K562 (cell line): ENCODE results near the gene NENF. TPM values are rescaled to one million over a fixed set of nuclear protein-coding genes. Genes with fewer than 3 reads are reported as not detected.

Experiments used
- ARID4B ChIP-seq: sonication (generic); formaldehyde crosslinking; IDR thresholded peaks from 2 replicates; pipeline ENCODE4 v1.8.0; 2022; ENCODE audit warnings: mild to moderate bottlenecking, missing genetic modification reagents
- ATF3 ChIP-seq, 2 experiments: fragments of 450-650 bp in 1 of 2; sonication (generic) in 1 of 2; formaldehyde crosslinking in 1 of 2; IDR thresholded peaks in 1 of 2; conservative IDR thresholded peaks in 1 of 2; 2 replicates each; pipeline versions ENCODE4 v1.6.1 to v1.8.1; 2016 to 2023; ENCODE audit warnings: mild to moderate bottlenecking in 2 of 2, moderate library complexity in 2 of 2, inconsistent platforms in 1 of 2, missing genetic modification reagents in 1 of 2
- ATF4 ChIP-seq: fragments of 450-650 bp; formaldehyde crosslinking; IDR thresholded peaks from 2 replicates; pipeline ENCODE4 v1.4.0; 2022; ENCODE audit warnings: mild to moderate bottlenecking, moderate library complexity
- DIDO1 ChIP-seq: fragments of 450-650 bp; IDR thresholded peaks from 2 replicates; pipeline ENCODE4 v1.6.1; 2016; ENCODE audit warnings: low read depth, missing biosample characterization, missing genetic modification characterization
- E2F6 ChIP-seq, 2 experiments: IDR thresholded peaks; 2 replicates each; pipeline ENCODE4 v1.6.1; 2011; ENCODE audit warnings: borderline replicate concordance in 1 of 2, control low read depth in 1 of 2, low read depth in 1 of 2, low read length in 1 of 2, mild to moderate bottlenecking in 1 of 2, mixed read lengths in 1 of 2, moderate library complexity in 1 of 2; ENCODE audit not compliant: insufficient read depth in 1 of 2, insufficient read length in 1 of 2, poor library complexity in 1 of 2, severe bottlenecking in 1 of 2; ENCODE audit errors: extremely low read depth in 1 of 2
- FOSL1 ChIP-seq: fragments of 200-800 bp; sonication (Bioruptor generic); conservative IDR thresholded peaks from 2 replicates; pipeline ENCODE4 v1.6.1; 2016; ENCODE audit warnings: missing genetic modification characterization, missing compliant biosample characterization
- HMGN3 ChIP-seq: IDR thresholded peaks from 2 replicates; pipeline ENCODE4 v1.6.1; 2011; ENCODE audit warnings: borderline replicate concordance, low read depth, mild to moderate bottlenecking, mixed read lengths, low read length; ENCODE audit not compliant: insufficient read length; ENCODE audit errors: extremely low read depth
- MAX ChIP-seq: sonication (generic); formaldehyde crosslinking; IDR thresholded peaks from 2 replicates; pipeline ENCODE4 v1.9.0; 2022; ENCODE audit warnings: mild to moderate bottlenecking, missing genetic modification reagents
- PHF8 ChIP-seq: fragments of 200-600 bp; sonication (generic); IDR thresholded peaks from 2 replicates; pipeline ENCODE4 v1.6.1; 2012; ENCODE audit warnings: mixed run types, mild to moderate bottlenecking, inconsistent platforms, low read length, moderate library complexity, borderline replicate concordance
- RB1 ChIP-seq: fragments of 450-650 bp; IDR thresholded peaks from 2 replicates; pipeline ENCODE4 v1.6.1; 2017; ENCODE audit warnings: low read depth, mild to moderate bottlenecking
- STAG1 ChIP-seq: sonication (generic); formaldehyde crosslinking; IDR thresholded peaks from 2 replicates; pipeline ENCODE4 v1.5.0; 2020; ENCODE audit warnings: missing genetic modification reagents, borderline replicate concordance
- TAF1 ChIP-seq: IDR thresholded peaks from 2 replicates; pipeline ENCODE4 v1.6.1; 2011; ENCODE audit warnings: mild to moderate bottlenecking, low read length, moderate library complexity; ENCODE audit not compliant: insufficient read depth, control insufficient read depth, severe bottlenecking; ENCODE audit errors: extremely low read depth
- TEAD1 ChIP-seq, 2 experiments: fragments of 450-650 bp in 1 of 2; sonication (generic) in 1 of 2; formaldehyde crosslinking; IDR thresholded peaks; 2 replicates each; pipeline versions ENCODE4 v1.4.0 to v1.8.0; 2020 to 2022; ENCODE audit warnings: mild to moderate bottlenecking in 2 of 2, missing genetic modification reagents in 1 of 2
- ZBTB1 ChIP-seq: sonication (generic); formaldehyde crosslinking; IDR thresholded peaks from 2 replicates; pipeline ENCODE4 v1.8.1; 2023; ENCODE audit warnings: missing genetic modification reagents, low read depth, mild to moderate bottlenecking, borderline replicate concordance
- ZFX ChIP-seq: sonication (generic); formaldehyde crosslinking; IDR thresholded peaks from 2 replicates; pipeline ENCODE4 v1.8.0; 2022; ENCODE audit warnings: mild to moderate bottlenecking, missing genetic modification reagents, moderate library complexity
- ZNF764 ChIP-seq: fragments of 250-450 bp; sonication (Bioruptor Pico); IDR thresholded peaks from 2 replicates; pipeline ENCODE4 v1.4.0; 2020; ENCODE audit warnings: low read depth, mild to moderate bottlenecking, moderate library complexity
- polyA plus RNA-seq, 8 experiments: library from polyadenylated mRNA; depleted of rRNA in 4 of 8; stranded (reverse) in 5 of 8; unstranded in 3 of 8; fragments of >200 nt; fragmentation: Nextera tagmentation in 2 of 8; fragmentation: Illumina TruSeq in 1 of 8; extraction: Ambion mirVana in 2 of 8; extraction: Trizol in 1 of 8; gene quantifications; 2 replicates each; pipeline versions ENCODE4 v1.2.1 to v1.2.3, GENCODE V29; 2011 to 2014; ENCODE audit warnings: inconsistent platforms in 1 of 8, missing spikeins in 1 of 8
- total RNA-seq, 7 experiments: library from RNA; depleted of rRNA in 6 of 7; stranded (reverse); fragments of >200 nt in 6 of 7; fragmentation: Illumina TruSeq in 2 of 7; extraction: Trizol in 2 of 7; gene quantifications; 2 replicates each; pipeline versions ENCODE4 v1.2.1 to v1.2.3, GENCODE V29; 2011 to 2021; ENCODE audit warnings: low replicate concordance in 1 of 7

Gene NENF
- total and polyA plus RNA-seq, 9 of the 15 experiments (the other 6 are each of a cell fraction or from before 2014, with no cell fraction given): 6.1 to 100 (median 72.8) TPM

- TF ChIP-seq TAF1: peak; percentile 41
- TF ChIP-seq ATF3 (IDR thresholded peaks at IDR 0.05): no peak
- 0 out of 2 replicates have a peak, but pooled peaks have one; percentile 17 for TF ChIP-seq ATF3 (CRISPR knock-in tag; conservative IDR thresholded peaks at IDR 0.05)
- peak; percentile 57; the same call in 1 of the 2 replicates for TF ChIP-seq ARID4B (CRISPR knock-in tag)
- TF ChIP-seq ATF4: peak; percentile 36; the same call in 1 of the 2 replicates
- peak; percentile 96 for TF ChIP-seq HMGN3
- peak; percentile 48 to 92 for TF ChIP-seq E2F6 (IDR thresholded peaks at IDR 0.05; ENCODE audit: borderline replicate concordance in 1 of 2, extremely low read depth in 1 of 2, insufficient read depth in 1 of 2, insufficient read length in 1 of 2, low read depth in 1 of 2, low read length in 1 of 2, poor library complexity in 1 of 2, severe bottlenecking in 1 of 2)
- TF ChIP-seq RB1: peak; percentile 98
- TF ChIP-seq ZNF764 (CRISPR knock-in tag): no peak
- no peak for TF ChIP-seq ZBTB1
- TF ChIP-seq PHF8: peak; percentile 94; the same call in 1 of the 2 replicates
- TF ChIP-seq DIDO1 (tag): no peak
- TF ChIP-seq FOSL1 (tag): 0 out of 2 replicates have a peak, but pooled peaks have one; percentile 28
- no peak for TF ChIP-seq STAG1 (CRISPR knock-in tag)
- peak in 1 of 2 experiments; percentile 43; a peak in 3 of 4 replicates for TF ChIP-seq TEAD1 (CRISPR knock-in tag; IDR thresholded peaks at IDR 0.05)
- TF ChIP-seq MAX (CRISPR knock-in tag): peak; percentile 64
- peak; percentile 69 for TF ChIP-seq ZFX
Observed at GRCh38 chr1:212432661-212433576, at the start of gene NENF (continued).
